Thoracic aorta (tissue), 2 donors: ENCODE measurements around the gene BMP5. TPM values are rescaled to one million over a fixed set of nuclear protein-coding genes. Genes with fewer than 3 reads are reported as not detected.

ENCODE experiments used
- ATAC-seq: fragments of 150-250 bp; one replicate; pipeline ENCODE4 v1.8.0; 2017; ENCODE audit warnings: low read depth; ENCODE audit not compliant: insufficient number of reproducible peaks, low FRiP score
- DNase-seq: peaks from one replicate; pipeline ENCODE4 v3.0.0-alpha.2; 2020; ENCODE audit warnings: low spot score
- H3K27ac ChIP-seq, 2 donors: fragments of 200-600 bp; sonication (generic); 1 replicate in 1 of 2; 2 replicates in 1 of 2; pipeline ENCODE4 v1.5.1; 2016; ENCODE audit warnings: mild to moderate bottlenecking in 2 of 2, moderate library complexity in 2 of 2
- H3K27me3 ChIP-seq: fragments of 200-600 bp; sonication (generic); replicated peaks from 2 replicates; pipeline ENCODE4 v1.6.0; 2016; ENCODE audit warnings: mild to moderate bottlenecking; ENCODE audit not compliant: insufficient read depth
- H3K36me3 ChIP-seq: fragments of 200-600 bp; sonication (generic); one replicate; pipeline ENCODE4 v1.5.1; 2016
- H3K4me1 ChIP-seq, 2 donors: fragments of 200-600 bp; sonication (generic); 1 replicate in 1 of 2; 2 replicates in 1 of 2; pipeline versions ENCODE4 v1.5.1 to v1.6.0; 2016; ENCODE audit warnings: low read depth in 2 of 2, mild to moderate bottlenecking in 1 of 2; ENCODE audit not compliant: control insufficient read depth in 1 of 2
- H3K4me3 ChIP-seq: fragments of 200-600 bp; sonication (generic); 2 replicates; pipeline ENCODE4 v1.5.1; 2016; ENCODE audit warnings: mild to moderate bottlenecking
- H3K9me3 ChIP-seq: fragments of 200-600 bp; sonication (generic); 2 replicates; pipeline ENCODE4 v1.5.1; 2016
- total RNA-seq, 2 donors: library from RNA; depleted of rRNA; stranded (reverse); fragments of >200 nt; gene quantifications; one replicate each; pipeline versions ENCODE4 v1.1.0 to v1.2.3, GENCODE V29; 2016
- TF ChIP-seq, protein P1 (sequence below): fragments of 200-600 bp; sonication (generic); IDR thresholded peaks from one replicate; pipeline ENCODE4 v1.5.1; 2019; ENCODE audit warnings: antibody characterized with exemption

The BMP5 gene
- total RNA-seq, 2 donors from 2014 or later, result not detected

DNA sequence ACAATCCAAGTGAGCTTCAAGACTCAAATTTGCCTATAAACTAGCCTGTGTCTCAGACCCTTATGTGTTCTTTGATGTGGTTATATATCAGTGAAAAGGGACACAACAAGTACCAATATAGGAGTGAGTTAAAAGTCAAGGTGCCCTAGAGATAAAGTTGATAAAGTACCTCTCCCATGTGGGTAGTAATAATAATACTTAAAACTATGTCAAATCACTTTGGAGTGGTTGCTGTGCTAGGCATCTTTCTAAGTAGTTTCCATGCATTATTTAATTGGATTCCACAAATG is 100.4 kb downstream of the BMP5 start:
- H3K27me3 ChIP-seq, result no peaks in the 10 kb centered on the region
- TF ChIP-seq, protein P1, sequence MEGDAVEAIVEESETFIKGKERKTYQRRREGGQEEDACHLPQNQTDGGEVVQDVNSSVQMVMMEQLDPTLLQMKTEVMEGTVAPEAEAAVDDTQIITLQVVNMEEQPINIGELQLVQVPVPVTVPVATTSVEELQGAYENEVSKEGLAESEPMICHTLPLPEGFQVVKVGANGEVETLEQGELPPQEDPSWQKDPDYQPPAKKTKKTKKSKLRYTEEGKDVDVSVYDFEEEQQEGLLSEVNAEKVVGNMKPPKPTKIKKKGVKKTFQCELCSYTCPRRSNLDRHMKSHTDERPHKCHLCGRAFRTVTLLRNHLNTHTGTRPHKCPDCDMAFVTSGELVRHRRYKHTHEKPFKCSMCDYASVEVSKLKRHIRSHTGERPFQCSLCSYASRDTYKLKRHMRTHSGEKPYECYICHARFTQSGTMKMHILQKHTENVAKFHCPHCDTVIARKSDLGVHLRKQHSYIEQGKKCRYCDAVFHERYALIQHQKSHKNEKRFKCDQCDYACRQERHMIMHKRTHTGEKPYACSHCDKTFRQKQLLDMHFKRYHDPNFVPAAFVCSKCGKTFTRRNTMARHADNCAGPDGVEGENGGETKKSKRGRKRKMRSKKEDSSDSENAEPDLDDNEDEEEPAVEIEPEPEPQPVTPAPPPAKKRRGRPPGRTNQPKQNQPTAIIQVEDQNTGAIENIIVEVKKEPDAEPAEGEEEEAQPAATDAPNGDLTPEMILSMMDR, result no peak
- ATAC-seq (no peak), DNase-seq (no peak)
- no peaks in the 10 kb centered on the region for H3K4me1 ChIP-seq
- no peaks in the 10 kb centered on the region for H3K36me3 ChIP-seq
- no peak overlapping the region for H3K27ac ChIP-seq
- H3K4me3 ChIP-seq, result no peak overlapping the region
- no peaks in the 10 kb centered on the region for H3K9me3 ChIP-seq

GRCh38 chr6:55774286-55775028 is 100.9 kb downstream of the BMP5 start:
- Histone ChIP-seq H3K9me3 (no peaks in the 10 kb centered on the region), H3K4me3 (no peak overlapping the region), H3K4me1 (no peaks in the 10 kb centered on the region), H3K27me3 (no peaks in the 10 kb centered on the region), H3K36me3 (no peaks in the 10 kb centered on the region), H3K27ac (no peak overlapping the region)
- DNase-seq (no peak), ATAC-seq (no peak)
- TF ChIP-seq, protein P1, result no peak

- no peaks in the 10 kb centered on the region for H3K27me3 ChIP-seq
- no peaks in the 10 kb centered on the region for H3K4me1 ChIP-seq
- TF ChIP-seq, protein P1, result no peak
- H3K27ac ChIP-seq, result no peak overlapping the region
- H3K9me3 ChIP-seq, result no peaks in the 10 kb centered on the region
- H3K36me3 ChIP-seq, result no peaks in the 10 kb centered on the region
- no peak for ATAC-seq
- H3K4me3 ChIP-seq, result no peak overlapping the region
- no peak for DNase-seq
Measured at GRCh38 chr6:55773620-55774216, 101.7 kb downstream of the BMP5 start.

GRCh38 chr6:55772730-55773129 is 102.7 kb downstream of the BMP5 start:
- ATAC-seq, result no peak
- Histone ChIP-seq H3K27ac (no peak overlapping the region), H3K4me1 (no peaks in the 10 kb centered on the region), H3K9me3 (no peaks in the 10 kb centered on the region), H3K4me3 (no peak overlapping the region), H3K36me3 (no peaks in the 10 kb centered on the region), H3K27me3 (no peaks in the 10 kb centered on the region)
- TF ChIP-seq, protein P1, result no peak
- no peak for DNase-seq

DNA sequence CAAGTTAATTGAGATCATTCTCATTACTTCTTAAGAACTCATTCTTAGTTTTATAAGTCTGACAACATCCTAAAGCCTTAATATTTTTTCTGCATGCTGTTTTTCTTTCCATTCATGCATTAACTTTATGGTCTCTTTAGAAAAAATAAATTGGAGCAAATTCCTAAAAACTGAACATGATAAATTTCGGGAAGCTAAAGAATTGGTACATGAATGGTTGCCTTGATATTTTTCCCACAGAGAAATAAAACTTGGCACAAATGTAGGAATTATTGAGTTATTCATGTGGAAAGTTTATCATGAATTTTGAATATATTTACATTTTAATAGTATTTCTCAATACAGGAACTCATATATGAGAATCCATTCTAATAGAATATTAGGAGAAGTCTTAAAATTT is 115.9 kb downstream of the BMP5 start:
- H3K4me1 ChIP-seq, result no peaks in the 10 kb centered on the region
- H3K4me3 ChIP-seq, result no peak overlapping the region
- H3K9me3 ChIP-seq, result no peaks in the 10 kb centered on the region

More for the DNA sequence above, 115.9 kb downstream of the BMP5 start:
- no peak overlapping the region for H3K27ac ChIP-seq
- ATAC-seq (no peak), DNase-seq (no peak)
- TF ChIP-seq, protein P1, result no peak
- H3K27me3 ChIP-seq, result no peaks in the 10 kb centered on the region
- no peaks in the 10 kb centered on the region for H3K36me3 ChIP-seq
